Hepatocyte (in vitro differentiated cells): ENCODE measurements around the gene WDR4.

Experiments
- CTCF ChIP-seq: fragments of 200-600 bp; sonication (generic); IDR thresholded peaks from 2 replicates; pipeline ENCODE4 v1.5.1; 2016; ENCODE audit warnings: antibody characterized with exemption, mild to moderate bottlenecking; ENCODE audit not compliant: poor library complexity
- EZH2phosphoT487 ChIP-seq: fragments of 200-600 bp; sonication (generic); IDR thresholded peaks from one replicate; pipeline ENCODE4 v1.6.1; 2018; ENCODE audit warnings: antibody characterized with exemption, mild to moderate bottlenecking, low read depth, moderate library complexity; ENCODE audit not compliant: unreplicated experiment, severe bottlenecking

- TF ChIP-seq CTCF (no peak), EZH2phosphoT487 (no peak)
Observed at GRCh38 chr21:42839271-42840231, 39.8 kb downstream of the WDR4 start.
